ENCODE data around the gene OPCML.

DNA sequence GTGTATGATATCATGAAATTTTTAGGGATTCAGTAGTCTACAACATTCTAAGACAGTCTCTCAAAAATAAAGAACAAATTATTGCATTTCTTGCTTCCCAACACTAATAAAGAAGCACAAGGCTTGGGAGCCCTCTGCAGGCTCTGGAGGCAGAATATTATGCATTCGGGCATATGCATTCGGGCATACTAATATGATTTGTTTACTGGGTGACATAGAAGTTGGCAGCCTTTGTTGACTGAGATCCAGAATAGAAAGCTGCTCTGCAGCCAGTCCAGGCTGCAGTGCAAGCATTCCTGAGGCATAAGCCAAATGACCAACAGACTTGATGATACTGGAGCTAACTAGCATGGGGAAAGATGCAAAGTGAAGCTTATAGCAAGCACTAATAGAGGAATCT is 945.5 kb downstream of the OPCML start:
- TF ChIP-seq, protein P1, sequence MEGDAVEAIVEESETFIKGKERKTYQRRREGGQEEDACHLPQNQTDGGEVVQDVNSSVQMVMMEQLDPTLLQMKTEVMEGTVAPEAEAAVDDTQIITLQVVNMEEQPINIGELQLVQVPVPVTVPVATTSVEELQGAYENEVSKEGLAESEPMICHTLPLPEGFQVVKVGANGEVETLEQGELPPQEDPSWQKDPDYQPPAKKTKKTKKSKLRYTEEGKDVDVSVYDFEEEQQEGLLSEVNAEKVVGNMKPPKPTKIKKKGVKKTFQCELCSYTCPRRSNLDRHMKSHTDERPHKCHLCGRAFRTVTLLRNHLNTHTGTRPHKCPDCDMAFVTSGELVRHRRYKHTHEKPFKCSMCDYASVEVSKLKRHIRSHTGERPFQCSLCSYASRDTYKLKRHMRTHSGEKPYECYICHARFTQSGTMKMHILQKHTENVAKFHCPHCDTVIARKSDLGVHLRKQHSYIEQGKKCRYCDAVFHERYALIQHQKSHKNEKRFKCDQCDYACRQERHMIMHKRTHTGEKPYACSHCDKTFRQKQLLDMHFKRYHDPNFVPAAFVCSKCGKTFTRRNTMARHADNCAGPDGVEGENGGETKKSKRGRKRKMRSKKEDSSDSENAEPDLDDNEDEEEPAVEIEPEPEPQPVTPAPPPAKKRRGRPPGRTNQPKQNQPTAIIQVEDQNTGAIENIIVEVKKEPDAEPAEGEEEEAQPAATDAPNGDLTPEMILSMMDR (IDR thresholded peaks at IDR 0.05): no peak
- no peak for TF ChIP-seq POLR2AphosphoS5 (IDR thresholded peaks at IDR 0.05)

Measured in esophagus muscularis mucosa (tissue), 3 donors.